Cardiac muscle cell (in vitro differentiated cells and primary cell): ENCODE measurements around the gene KRT83. TPM values are rescaled to one million over a fixed set of nuclear protein-coding genes. Genes with fewer than 3 reads are reported as not detected.

ENCODE experiments used
- DNase-seq, 2 donors: peaks; one replicate each; pipeline versions ENCODE4 v3.0.0 to v3.0.0-alpha.2; 2010 to 2017; ENCODE audit warnings: low read depth in 1 of 2, low spot score in 1 of 2
- H3K27ac ChIP-seq: fragments of 200-600 bp; sonication (generic); 2 replicates; pipeline ENCODE4 v1.5.1; 2016
- H3K27me3 ChIP-seq: fragments of 200-600 bp; sonication (generic); 2 replicates; pipeline ENCODE4 v1.6.0; 2016; ENCODE audit warnings: control low read depth
- H3K36me3 ChIP-seq: fragments of 200-600 bp; sonication (generic); 2 replicates; pipeline ENCODE4 v1.5.1; 2016; ENCODE audit warnings: control low read depth
- H3K4me1 ChIP-seq: fragments of 200-600 bp; sonication (generic); 2 replicates; pipeline ENCODE4 v1.8.1; 2017; ENCODE audit warnings: low read depth, mild to moderate bottlenecking, mixed run types
- H3K4me3 ChIP-seq: fragments of 200-600 bp; sonication (generic); 2 replicates; pipeline ENCODE4 v1.5.1; 2016; ENCODE audit warnings: mild to moderate bottlenecking
- H3K9me3 ChIP-seq: fragments of 200-600 bp; sonication (generic); 2 replicates; pipeline ENCODE4 v1.5.1; 2017; ENCODE audit warnings: low read depth, mild to moderate bottlenecking, control low read depth
- CTCF ChIP-seq: IDR thresholded peaks from 2 replicates; pipeline ENCODE4 v1.5.1; 2012; ENCODE audit warnings: low read depth, mild to moderate bottlenecking, low read length
- polyA plus RNA-seq: library from polyadenylated mRNA; unstranded; fragments of >200 nt; fragmentation: Nextera tagmentation; extraction: Ambion mirVana; gene quantifications from 2 replicates; pipeline ENCODE4 v1.2.1, GENCODE V29; 2016
- total RNA-seq: library from RNA; depleted of rRNA; stranded (reverse); fragments of >200 nt; gene quantifications from 2 replicates; pipeline ENCODE4 v1.2.3, GENCODE V29; 2016

The KRT83 gene
- total and polyA plus RNA-seq, 2 experiments from 2014 or later: not detected

- no peaks in the 10 kb centered on the region for H3K4me1 ChIP-seq
- H3K4me3 ChIP-seq: no peak overlapping the region
- no peak for DNase-seq
- no peak overlapping the region for H3K27ac ChIP-seq
- no peaks in the 10 kb centered on the region for H3K36me3 ChIP-seq
- H3K27me3 ChIP-seq: peaks cover 57% of the 10 kb centered on the region
- TF ChIP-seq CTCF: no peak
- H3K9me3 ChIP-seq: no peaks in the 10 kb centered on the region
Observed at GRCh38 chr12:52352951-52353350, 31.8 kb upstream of the KRT83 start.

GRCh38 chr12:52351196-52352059, 30.2 kb upstream of the KRT83 start:
- DNase-seq: no peak
- H3K27me3 ChIP-seq: peaks cover 52% of the 10 kb centered on the region

DNA sequence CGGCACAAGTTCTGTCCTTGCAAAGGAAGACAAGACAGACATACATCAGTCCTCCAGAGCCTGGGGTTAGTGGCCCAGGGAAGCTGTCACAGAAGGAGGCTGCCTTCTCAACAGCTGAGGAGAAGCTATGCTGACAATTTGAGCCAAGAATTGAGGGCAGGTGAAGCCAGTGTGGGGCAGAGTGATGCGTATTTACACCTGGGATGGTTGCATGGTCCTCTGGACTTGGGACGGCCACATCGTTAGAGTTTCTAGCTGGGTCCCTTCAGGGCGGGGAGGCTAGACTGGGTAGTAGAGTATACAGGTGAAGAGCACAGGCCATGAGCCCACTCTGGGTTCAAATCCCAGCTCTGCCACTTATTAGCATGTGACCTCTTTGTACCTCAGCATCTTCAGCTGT, 29.6 kb upstream of the KRT83 start:
- DNase-seq: no peak
- TF ChIP-seq CTCF: no peak
- H3K27ac ChIP-seq: no peak overlapping the region
- H3K36me3 ChIP-seq: no peaks in the 10 kb centered on the region
- H3K4me1 ChIP-seq: no peaks in the 10 kb centered on the region
- peaks cover 52% of the 10 kb centered on the region for H3K27me3 ChIP-seq
- no peaks in the 10 kb centered on the region for H3K9me3 ChIP-seq
- H3K4me3 ChIP-seq: no peak overlapping the region

More at GRCh38 chr12:52351196-52352059, 30.2 kb upstream of the KRT83 start:
- H3K9me3 ChIP-seq: no peaks in the 10 kb centered on the region
- H3K36me3 ChIP-seq: no peaks in the 10 kb centered on the region
- no peak overlapping the region for H3K4me3 ChIP-seq
- no peak for TF ChIP-seq CTCF
- H3K27ac ChIP-seq: no peak overlapping the region
- H3K4me1 ChIP-seq: no peaks in the 10 kb centered on the region

DNA sequence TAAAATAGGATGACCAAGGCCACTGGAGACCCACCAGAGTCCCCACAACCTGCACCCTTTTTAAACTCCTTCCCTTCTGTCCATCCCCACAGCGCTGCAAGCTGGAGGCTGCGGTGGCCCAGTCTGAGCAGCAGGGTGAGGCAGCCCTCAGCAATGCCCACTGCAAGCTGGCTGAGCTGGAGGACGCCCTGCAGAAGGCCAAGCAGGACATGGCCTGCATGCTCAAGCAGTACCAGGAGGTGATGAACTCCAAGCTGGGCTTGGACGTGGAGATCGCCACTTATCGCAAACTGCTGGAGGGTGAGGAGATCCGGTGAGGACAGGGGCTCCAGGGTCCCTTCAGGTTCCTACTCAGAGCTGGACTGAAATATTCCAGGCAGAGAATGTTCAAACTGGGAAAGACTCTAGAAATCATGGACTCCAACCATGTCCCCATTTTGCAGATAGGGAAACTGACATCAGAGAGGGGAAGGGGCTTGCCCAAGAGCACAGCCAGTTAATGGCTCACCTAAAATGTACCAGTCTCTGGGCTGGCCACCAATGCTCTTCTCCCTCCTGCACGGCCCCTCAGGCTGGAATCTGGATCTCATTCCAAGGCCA, 28.9 kb upstream of the KRT83 start:
- H3K4me1 ChIP-seq: no peaks in the 10 kb centered on the region
- H3K27me3 ChIP-seq: peaks cover 47% of the 10 kb centered on the region
- H3K9me3 ChIP-seq: no peaks in the 10 kb centered on the region
- H3K27ac ChIP-seq: no peak overlapping the region
- DNase-seq: no peak
- no peak for TF ChIP-seq CTCF
- no peak overlapping the region for H3K4me3 ChIP-seq
- no peaks in the 10 kb centered on the region for H3K36me3 ChIP-seq

GRCh38 chr12:52349196-52349595, 28.0 kb upstream of the KRT83 start:
- H3K27ac ChIP-seq: no peak overlapping the region
- no peak for TF ChIP-seq CTCF
- H3K4me3 ChIP-seq: no peak overlapping the region
- H3K4me1 ChIP-seq: no peaks in the 10 kb centered on the region
- H3K36me3 ChIP-seq: no peaks in the 10 kb centered on the region
- peak in 1 of 2 donors; percentile 53 for DNase-seq
- no peaks in the 10 kb centered on the region for H3K9me3 ChIP-seq
- peaks cover 41% of the 10 kb centered on the region for H3K27me3 ChIP-seq
